BE2C (cell line): ENCODE results near the gene ZBTB7B.
"Not testable (repeated sequence)": the region's sequence is repeated elsewhere in the genome, so short reads cannot be mapped to it uniquely, and the experiment has no call there.

Source experiments
- DNase-seq: peaks from one replicate; pipeline ENCODE4 v3.0.0-alpha.2; 2020
- H3K27me3 ChIP-seq: fragments of 250-450 bp; sonication (Bioruptor Pico); 2 replicates; pipeline ENCODE4 v1.5.1; 2020; ENCODE audit warnings: mild to moderate bottlenecking
- H3K36me3 ChIP-seq: fragments of 250-450 bp; sonication (Bioruptor Pico); 2 replicates; pipeline ENCODE4 v1.5.1; 2020; ENCODE audit warnings: mild to moderate bottlenecking
- H3K4me1 ChIP-seq: fragments of 250-450 bp; sonication (Bioruptor Pico); 2 replicates; pipeline ENCODE4 v1.5.1; 2020
- H3K4me3 ChIP-seq: 2 replicates; pipeline ENCODE4 v1.5.1; 2011; ENCODE audit warnings: low read depth, low read length
- H3K9me3 ChIP-seq: fragments of 250-450 bp; sonication (Bioruptor Pico); 2 replicates; pipeline ENCODE4 v1.5.1; 2020
- CTCF ChIP-seq: IDR thresholded peaks from 2 replicates; pipeline ENCODE4 v1.5.1; 2012; ENCODE audit warnings: mild to moderate bottlenecking, low read depth, low read length

ZBTB7B gene

GRCh38 chr1:154983776-154984466, 18.7 kb upstream of the ZBTB7B start:
- Histone ChIP-seq H3K36me3 (peaks cover 44% of the 10 kb centered on the region), H3K9me3 (no peaks in the 10 kb centered on the region), H3K4me3 (peak overlapping the region; percentile 74), H3K4me1 (peaks cover 11% of the 10 kb centered on the region), H3K27me3 (no peaks in the 10 kb centered on the region)
- TF ChIP-seq CTCF = no peak
- DNase-seq = no peak

- H3K4me3 ChIP-seq, H3K4me1 ChIP-seq, DNase-seq, H3K9me3 ChIP-seq, H3K27me3 ChIP-seq: not testable (repeated sequence)
- peaks cover 54% of the 10 kb centered on the region for H3K36me3 ChIP-seq
Measured at GRCh38 chr1:154986736-154987135, 15.9 kb upstream of the ZBTB7B start.

- no peak overlapping the region for H3K4me3 ChIP-seq
- peaks cover 4% of the 10 kb centered on the region; the same call in 1 of the 2 replicates for H3K4me1 ChIP-seq
- DNase-seq = no peak
- H3K9me3 ChIP-seq = no peaks in the 10 kb centered on the region
- no peak for TF ChIP-seq CTCF
- peaks cover 54% of the 10 kb centered on the region for H3K36me3 ChIP-seq
- H3K27me3 ChIP-seq = no peaks in the 10 kb centered on the region
Measured at GRCh38 chr1:154987326-154987725, 15.3 kb upstream of the ZBTB7B start.

GRCh38 chr1:154988058-154988954, 14.3 kb upstream of the ZBTB7B start:
- no peaks in the 10 kb centered on the region for H3K27me3 ChIP-seq
- H3K36me3 ChIP-seq = peaks cover 54% of the 10 kb centered on the region
- peak; percentile 37; the same call in 1 of the 2 replicates for TF ChIP-seq CTCF
- H3K4me1 ChIP-seq = no peaks in the 10 kb centered on the region
- no peak for DNase-seq
- H3K4me3 ChIP-seq = no peak overlapping the region
- H3K9me3 ChIP-seq = no peaks in the 10 kb centered on the region

- H3K4me1 ChIP-seq = no peaks in the 10 kb centered on the region
- no peaks in the 10 kb centered on the region for H3K27me3 ChIP-seq
- no peak overlapping the region for H3K4me3 ChIP-seq
- no peaks in the 10 kb centered on the region for H3K9me3 ChIP-seq
- no peak for DNase-seq
- peaks cover 54% of the 10 kb centered on the region for H3K36me3 ChIP-seq
- TF ChIP-seq CTCF = no peak
Measured at GRCh38 chr1:154989195-154989860, 13.3 kb upstream of the ZBTB7B start.

GRCh38 chr1:154990276-154990675, 12.3 kb upstream of the ZBTB7B start:
- H3K4me3 ChIP-seq = no peak overlapping the region
- no peak for TF ChIP-seq CTCF
- no peaks in the 10 kb centered on the region for H3K27me3 ChIP-seq
- no peak for DNase-seq
- no peaks in the 10 kb centered on the region for H3K4me1 ChIP-seq
- H3K36me3 ChIP-seq = peaks cover 54% of the 10 kb centered on the region
- no peaks in the 10 kb centered on the region for H3K9me3 ChIP-seq
